DOHH2 (cell line): Measurements from ENCODE around the gene CFAP69.

Source experiments
- H3F3A ChIP-seq: fragments of 200-600 bp; sonication (generic), shearing (Covaris generic); 2 replicates; pipeline ENCODE4 v1.6.0; 2016; ENCODE audit warnings: antibody characterized with exemption, mild to moderate bottlenecking; ENCODE audit not compliant: control insufficient read depth, insufficient read depth
- H3K27ac ChIP-seq: fragments of 200-600 bp; sonication (generic); 2 replicates; pipeline ENCODE4 v1.5.1; 2014; ENCODE audit warnings: low read depth, mild to moderate bottlenecking, low read length, moderate library complexity
- H3K27me3 ChIP-seq: fragments of 200-600 bp; sonication (generic); 2 replicates; pipeline ENCODE4 v1.6.1; 2014; ENCODE audit warnings: mild to moderate bottlenecking, low read length, mixed read lengths; ENCODE audit not compliant: control insufficient read depth
- H3K36me3 ChIP-seq: fragments of 200-600 bp; sonication (generic); 2 replicates; pipeline ENCODE4 v1.6.1; 2014; ENCODE audit warnings: mild to moderate bottlenecking, low read length, moderate library complexity, mixed read lengths; ENCODE audit not compliant: control insufficient read depth
- H3K4me1 ChIP-seq: fragments of 200-600 bp; sonication (generic); 2 replicates; pipeline ENCODE4 v1.6.1; 2014; ENCODE audit warnings: mild to moderate bottlenecking, low read length, mixed read lengths; ENCODE audit not compliant: control insufficient read depth
- H3K4me2 ChIP-seq: fragments of 200-600 bp; sonication (generic); 2 replicates; pipeline ENCODE4 v1.6.0; 2014; ENCODE audit warnings: mild to moderate bottlenecking, low read length, moderate library complexity
- H3K4me3 ChIP-seq: fragments of 200-600 bp; sonication (generic); 2 replicates; pipeline ENCODE4 v1.5.1; 2014; ENCODE audit warnings: mild to moderate bottlenecking, low read length, mixed read lengths
- H3K79me2 ChIP-seq: fragments of 200-600 bp; sonication (generic); 2 replicates; pipeline ENCODE4 v1.6.1; 2014; ENCODE audit warnings: mild to moderate bottlenecking, low read length, mixed read lengths; ENCODE audit not compliant: control insufficient read depth
- H3K9me2 ChIP-seq: fragments of 200-600 bp; sonication (generic); replicated peaks from 2 replicates; pipeline ENCODE4 v1.6.1; 2014; ENCODE audit warnings: mild to moderate bottlenecking, low read length, mixed read lengths; ENCODE audit not compliant: control insufficient read depth
- H3K9me3 ChIP-seq: fragments of 200-600 bp; sonication (generic); 2 replicates; pipeline ENCODE4 v1.6.1; 2014; ENCODE audit warnings: antibody characterized with exemption, low read length, mixed read lengths; ENCODE audit not compliant: control insufficient read depth, insufficient read depth
- H4K20me1 ChIP-seq: fragments of 200-600 bp; sonication (generic); 2 replicates; pipeline ENCODE4 v1.6.0; 2014; ENCODE audit warnings: low read depth, mild to moderate bottlenecking, antibody characterized with exemption, low read length, moderate library complexity; ENCODE audit not compliant: control insufficient read depth, insufficient read depth
- EZH2phosphoT487 ChIP-seq: fragments of 200-600 bp; sonication (generic); IDR thresholded peaks from 2 replicates; pipeline ENCODE4 v1.6.1; 2017; ENCODE audit warnings: borderline replicate concordance, mild to moderate bottlenecking, antibody characterized with exemption, low read length, moderate library complexity, mixed read lengths
- TF ChIP-seq, protein P1 (sequence below): fragments of 200-600 bp; sonication (generic); IDR thresholded peaks from one replicate; pipeline ENCODE4 v1.5.1; 2014; ENCODE audit warnings: antibody characterized with exemption, mild to moderate bottlenecking, low read depth, low read length; ENCODE audit not compliant: poor library complexity, severe bottlenecking

CFAP69 gene

DNA sequence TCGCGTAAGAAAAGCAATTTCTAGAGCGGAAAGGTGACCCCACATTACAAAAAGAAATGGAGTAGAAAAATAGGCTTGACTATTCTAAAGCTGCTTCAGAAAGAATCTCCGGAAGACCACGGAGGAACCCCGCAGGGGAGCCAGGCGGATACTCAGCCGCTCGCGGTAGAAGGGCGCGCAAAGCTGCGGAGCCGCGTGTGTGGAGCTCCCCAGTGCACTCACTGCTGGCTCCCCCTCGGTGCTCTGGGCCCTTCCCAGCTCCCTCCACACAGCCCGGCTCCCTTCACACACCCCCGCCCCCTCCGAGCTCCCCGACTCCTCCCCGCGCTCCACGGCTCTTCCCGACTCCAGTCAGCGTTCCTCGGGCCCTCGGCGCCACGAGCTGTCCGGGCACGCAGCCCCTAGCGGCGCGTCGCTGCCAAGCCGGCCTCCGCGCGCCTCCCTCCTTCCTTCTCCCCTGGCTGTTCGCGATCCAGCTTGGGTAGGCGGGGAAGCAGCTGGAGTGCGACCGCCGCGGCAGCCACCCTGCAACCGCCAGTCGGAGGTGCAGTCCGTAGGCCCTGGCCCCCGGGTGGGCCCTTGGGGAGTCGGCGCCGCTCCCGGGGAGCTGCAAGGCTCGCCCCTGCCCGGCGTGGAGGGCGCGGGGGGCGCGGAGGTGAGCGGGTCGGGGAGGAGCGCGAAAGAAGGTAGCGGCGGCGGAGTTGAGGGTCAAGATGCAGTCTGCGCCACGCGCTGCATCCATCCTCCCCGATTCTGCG, 33.4 kb upstream of the CFAP69 start, which contains the start of gene STEAP2:
STEAP2 (plus strand) TSS at position 350 of the 758 bp plus-strand sequence. CDS start 13,343 bp downstream, outside the sequence.
- Histone ChIP-seq H3K4me1 (no peaks in the 10 kb centered on the region), H3K9me3 (no peaks in the 10 kb centered on the region), H4K20me1 (no peaks in the 10 kb centered on the region), H3K4me3 (no peak within 1 kb of the TSS), H3K4me2 (no peak within 1 kb of the TSS), H3K27me3 (no peaks in the 10 kb centered on the region), H3K27ac (no peak within 1 kb of the TSS), H3K36me3 (no peaks in the 10 kb centered on the region), H3K9me2 (no peaks in the 10 kb centered on the region), H3F3A (no peaks in the 10 kb centered on the region), H3K79me2 (no peaks in the 10 kb centered on the region)
- no peak for TF ChIP-seq EZH2phosphoT487
- TF ChIP-seq, protein P1, sequence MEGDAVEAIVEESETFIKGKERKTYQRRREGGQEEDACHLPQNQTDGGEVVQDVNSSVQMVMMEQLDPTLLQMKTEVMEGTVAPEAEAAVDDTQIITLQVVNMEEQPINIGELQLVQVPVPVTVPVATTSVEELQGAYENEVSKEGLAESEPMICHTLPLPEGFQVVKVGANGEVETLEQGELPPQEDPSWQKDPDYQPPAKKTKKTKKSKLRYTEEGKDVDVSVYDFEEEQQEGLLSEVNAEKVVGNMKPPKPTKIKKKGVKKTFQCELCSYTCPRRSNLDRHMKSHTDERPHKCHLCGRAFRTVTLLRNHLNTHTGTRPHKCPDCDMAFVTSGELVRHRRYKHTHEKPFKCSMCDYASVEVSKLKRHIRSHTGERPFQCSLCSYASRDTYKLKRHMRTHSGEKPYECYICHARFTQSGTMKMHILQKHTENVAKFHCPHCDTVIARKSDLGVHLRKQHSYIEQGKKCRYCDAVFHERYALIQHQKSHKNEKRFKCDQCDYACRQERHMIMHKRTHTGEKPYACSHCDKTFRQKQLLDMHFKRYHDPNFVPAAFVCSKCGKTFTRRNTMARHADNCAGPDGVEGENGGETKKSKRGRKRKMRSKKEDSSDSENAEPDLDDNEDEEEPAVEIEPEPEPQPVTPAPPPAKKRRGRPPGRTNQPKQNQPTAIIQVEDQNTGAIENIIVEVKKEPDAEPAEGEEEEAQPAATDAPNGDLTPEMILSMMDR, result no peak

DNA sequence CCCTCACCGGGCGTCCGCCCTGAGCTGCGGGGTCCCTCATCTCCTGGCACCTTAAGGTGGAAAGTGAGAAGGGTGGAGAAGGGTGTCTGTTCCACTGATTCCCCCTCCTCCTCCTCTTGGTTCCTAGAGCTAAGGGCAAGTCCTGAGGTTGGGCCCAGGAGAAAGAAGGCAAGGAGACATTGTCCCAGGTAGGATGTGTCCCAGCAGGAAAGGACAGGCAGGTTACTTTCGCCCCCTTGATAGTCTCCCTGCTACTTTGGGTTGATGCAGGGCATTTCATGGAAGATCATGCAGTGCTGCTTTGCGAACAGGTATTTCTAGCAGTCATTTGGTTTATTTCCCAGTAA, 32.9 kb upstream of the CFAP69 start:
- H3K4me3 ChIP-seq, result no peak overlapping the region
- no peaks in the 10 kb centered on the region for H3K4me1 ChIP-seq
- H3K9me3 ChIP-seq, result no peaks in the 10 kb centered on the region
- no peak overlapping the region for H3K4me2 ChIP-seq
- H3K9me2 ChIP-seq, result no peaks in the 10 kb centered on the region
- no peak overlapping the region for H3K27ac ChIP-seq
- H3K27me3 ChIP-seq, result no peaks in the 10 kb centered on the region
- TF ChIP-seq EZH2phosphoT487, result no peak
- TF ChIP-seq, protein P1, result no peak
- H3K36me3 ChIP-seq, result no peaks in the 10 kb centered on the region
- H3F3A ChIP-seq, result no peaks in the 10 kb centered on the region
- H4K20me1 ChIP-seq, result no peaks in the 10 kb centered on the region
- no peaks in the 10 kb centered on the region for H3K79me2 ChIP-seq

DNA sequence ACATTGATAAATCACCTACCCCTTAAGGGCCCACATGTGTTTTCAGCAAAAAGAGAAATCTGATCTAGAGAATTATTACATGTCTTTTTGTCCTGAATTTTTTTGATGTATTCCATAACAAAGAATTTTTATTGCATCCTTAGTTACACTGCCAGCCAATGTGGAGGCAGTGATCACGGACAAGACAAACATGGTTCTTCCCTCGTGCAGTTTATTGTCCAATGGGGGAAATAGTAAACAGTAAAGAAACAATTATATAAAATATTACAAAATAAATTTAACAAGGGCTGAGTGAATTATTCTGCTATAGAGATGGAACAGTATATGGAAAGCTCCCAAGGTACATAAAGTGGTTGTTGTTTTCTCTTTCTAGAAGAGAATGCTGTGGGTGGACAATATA, 31.5 kb upstream of the CFAP69 start:
- Histone ChIP-seq H4K20me1 (no peaks in the 10 kb centered on the region), H3K4me3 (no peak overlapping the region), H3K27me3 (no peaks in the 10 kb centered on the region), H3K9me2 (no peaks in the 10 kb centered on the region), H3K4me1 (no peaks in the 10 kb centered on the region), H3K36me3 (no peaks in the 10 kb centered on the region), H3K9me3 (no peaks in the 10 kb centered on the region), H3K27ac (no peak overlapping the region), H3K79me2 (no peaks in the 10 kb centered on the region), H3F3A (no peaks in the 10 kb centered on the region), H3K4me2 (no peak overlapping the region)
- TF ChIP-seq, protein P1, result no peak
- TF ChIP-seq EZH2phosphoT487, result no peak
